K562 (cell line): ENCODE data around the gene RASL12. TPM values are rescaled to one million over a fixed set of nuclear protein-coding genes. Genes with fewer than 3 reads are reported as not detected.

Source experiments
- ATAC-seq: fragments of 200-7000 bp; cut with Tn5 transposase; 3 replicates; pipeline ENCODE4 v1.9.1; 2020; ENCODE audit warnings: moderate library complexity
- BruUV-seq: library from RNA; stranded (reverse); fragments of 400-500 nt; replicated peaks from 2 replicates; lab custom pipeline; 2021; lab: Mats Ljungman, UMichigan
- CTCF ChIA-PET: fragments of 300-600 bp; formaldehyde crosslinking; extraction: SDS; loops from one replicate; lab custom pipeline; 2021; ENCODE audit warnings: low intra/inter-chr PET ratio; lab: Yijun Ruan, JAX
- POLR2A ChIA-PET: fragments of 300-600, 350-650 bp; sonication (Branson Sonifier 250); formaldehyde crosslinking; extraction: SDS; loops from one replicate; lab custom pipeline; 2021; ENCODE audit warnings: antibody characterized with exemption, inconsistent platforms; lab: Yijun Ruan, JAX
- DNase-seq, 4 experiments: peaks; one replicate each; pipeline versions ENCODE4 v3.0.0 to v3.0.0-alpha.2; 2011 to 2018; ENCODE audit warnings: low spot score in 3 of 4, mixed read lengths in 3 of 4; ENCODE audit errors: extremely low read depth in 1 of 4
- FAIRE-seq: peaks from 2 replicates; lab custom pipeline; 2011; peaks lifted over from hg19 to GRCh38; lab: Jason Lieb, UNC
- H2AFZ ChIP-seq: 2 replicates; pipeline ENCODE4 v1.6.0; 2011; ENCODE audit warnings: low read depth, low read length, control low read depth, inconsistent platforms
- H3K27ac ChIP-seq: fragments of 200-600 bp; 3 replicates; pipeline ENCODE4 v1.8.0; 2011; ENCODE audit warnings: low read depth, mild to moderate bottlenecking, control low read depth, inconsistent platforms, low read length, moderate library complexity, mixed read lengths; ENCODE audit errors: extremely low read depth
- H3K27me3 ChIP-seq, 2 experiments: fragments of 300-600 bp in 1 of 2; 2 replicates in 1 of 2; 3 replicates in 1 of 2; pipeline versions ENCODE4 v1.6.0 to v1.8.0; 2011; ENCODE audit warnings: inconsistent platforms in 2 of 2, low read length in 2 of 2, mild to moderate bottlenecking in 1 of 2, mixed read lengths in 1 of 2, moderate library complexity in 1 of 2; ENCODE audit not compliant: control insufficient read depth in 2 of 2, insufficient read depth in 2 of 2
- H3K36me3 ChIP-seq: fragments of 300-600 bp; 3 replicates; pipeline ENCODE4 v1.8.0; 2011; ENCODE audit warnings: mild to moderate bottlenecking, low read length, inconsistent platforms; ENCODE audit not compliant: control insufficient read depth, insufficient read depth
- H3K4me1 ChIP-seq, 2 experiments: fragments of 200-600 bp in 1 of 2; replicated peaks in 1 of 2; 2 replicates in 1 of 2; 3 replicates in 1 of 2; pipeline versions ENCODE4 v1.5.1 to v1.8.0; 2011; ENCODE audit warnings: inconsistent platforms in 2 of 2, low read length in 2 of 2, mild to moderate bottlenecking in 1 of 2, mixed read lengths in 1 of 2, moderate library complexity in 1 of 2; ENCODE audit not compliant: control insufficient read depth in 2 of 2, insufficient read depth in 2 of 2
- H3K4me2 ChIP-seq: 2 replicates; pipeline ENCODE4 v1.6.1; 2011; ENCODE audit warnings: low read length, control low read depth, inconsistent platforms, mixed read lengths; ENCODE audit not compliant: insufficient read depth
- H3K4me3 ChIP-seq: fragments of 200-600 bp; sonication (generic), shearing (Covaris generic); 2 replicates; pipeline ENCODE4 v1.5.1; 2016; ENCODE audit warnings: control low read depth, inconsistent platforms
- H3K79me2 ChIP-seq: fragments of 200-600 bp; 3 replicates; pipeline ENCODE4 v1.8.0; 2011; ENCODE audit warnings: low read length, inconsistent platforms; ENCODE audit not compliant: control insufficient read depth, insufficient read depth
- H3K9ac ChIP-seq, 2 experiments: 2 replicates each; pipeline versions ENCODE4 v1.6.0 to v1.6.1; 2011; ENCODE audit warnings: low read depth in 2 of 2, low read length in 2 of 2, control low read depth in 1 of 2, inconsistent platforms in 1 of 2, mild to moderate bottlenecking in 1 of 2, mixed read lengths in 1 of 2; ENCODE audit not compliant: insufficient read depth in 1 of 2
- H3K9me1 ChIP-seq: one replicate; pipeline ENCODE4 v1.6.0; 2011; ENCODE audit warnings: inconsistent platforms, mild to moderate bottlenecking, low read length, moderate library complexity; ENCODE audit not compliant: control insufficient read depth, insufficient read depth
- H3K9me3 ChIP-seq: replicated peaks from 2 replicates; pipeline ENCODE4 v1.5.1; 2011; ENCODE audit warnings: low read depth, low read length, inconsistent platforms; ENCODE audit not compliant: control insufficient read depth, insufficient read depth
- H4K20me1 ChIP-seq: replicated peaks from 2 replicates; pipeline ENCODE4 v1.6.1; 2011; ENCODE audit warnings: low read length, inconsistent platforms, mixed read lengths; ENCODE audit not compliant: control insufficient read depth, insufficient read depth
- NCOA2 ChIP-seq, 2 experiments: fragments of 450-650 bp; IDR thresholded peaks; 2 replicates each; pipeline ENCODE4 v1.6.1; 2018; ENCODE audit warnings: mild to moderate bottlenecking in 2 of 2, moderate library complexity in 1 of 2; ENCODE audit not compliant: partially characterized antibody in 2 of 2
- SIN3B ChIP-seq: fragments of 450-650 bp; IDR thresholded peaks from 2 replicates; pipeline ENCODE4 v1.6.1; 2017; ENCODE audit warnings: low read depth, mild to moderate bottlenecking, moderate library complexity
- WGBS: fragments of 100-300 bp; shearing (Covaris generic); methylation state at CpG from one replicate; pipeline ENCODE4 v1.1.6; 2016; ENCODE audit warnings: low coverage, mixed read lengths; ENCODE audit not compliant: insufficient coverage; ENCODE audit errors: missing lambda C conversion rate; 5-methylcytosine and 5-hydroxymethylcytosine counted together
- in situ Hi-C: fragments of 300-500 bp; cut with MboI; formaldehyde crosslinking; loops from 4 replicates; pipeline ENCODE4 v1.15.0; 2018; ENCODE audit warnings: inconsistent platforms, mixed read lengths
- intact Hi-C: fragments of 100-400 bp; cut with micrococcal nuclease; formaldehyde crosslinking; loops from 2 replicates; pipeline ENCODE4 v1.14.2; 2022
- polyA plus RNA-seq, 8 experiments: library from polyadenylated mRNA; depleted of rRNA in 4 of 8; stranded (reverse) in 5 of 8; unstranded in 3 of 8; fragments of >200 nt; fragmentation: Nextera tagmentation in 2 of 8; fragmentation: Illumina TruSeq in 1 of 8; extraction: Ambion mirVana in 2 of 8; extraction: Trizol in 1 of 8; gene quantifications; 2 replicates each; pipeline versions ENCODE4 v1.2.1 to v1.2.3, GENCODE V29; 2011 to 2014; ENCODE audit warnings: inconsistent platforms in 1 of 8, missing spikeins in 1 of 8
- total RNA-seq, 7 experiments: library from RNA; depleted of rRNA in 6 of 7; stranded (reverse); fragments of >200 nt in 6 of 7; fragmentation: Illumina TruSeq in 2 of 7; extraction: Trizol in 2 of 7; gene quantifications; 2 replicates each; pipeline versions ENCODE4 v1.2.1 to v1.2.3, GENCODE V29; 2011 to 2021; ENCODE audit warnings: low replicate concordance in 1 of 7

Gene RASL12
- total and polyA plus RNA-seq, 9 of the 15 experiments (the other 6 are each of a cell fraction or from before 2014, with no cell fraction given): not detected

GRCh38 chr15:65055201-65055870, 12.5 kb downstream of the RASL12 start:
- ChIA-PET POLR2A (interaction anchor here (0.6 to 1.5 kb wide), 5 partner anchors 11 to 250 kb away, joined by 3 to 7 read pairs (median 3); partner anchors contain the start of genes RNU5B-1 and SLC51B), CTCF (interaction anchor here (0.5 to 2.1 kb wide), 6 partner anchors 22 to 333 kb away, joined by 3 to 11 read pairs (median 3); no protein-coding TSS in a partner anchor)
- Histone ChIP-seq H3K9ac (0 out of 4 replicates have a peak overlapping the region, but pooled peaks of 1 of the 2 experiments have one; percentile 31), H3K79me2 (no peaks in the 10 kb centered on the region), H3K36me3 (no peaks in the 10 kb centered on the region), H3K27ac (no peak overlapping the region), H3K4me3 (no peak overlapping the region), H4K20me1 (no peaks in the 10 kb centered on the region; the same call in 1 of the 2 replicates), H3K9me1 (no peaks in the 10 kb centered on the region), H3K9me3 (no peaks in the 10 kb centered on the region), H2AFZ (no peak overlapping the region), H3K4me2 (no peak overlapping the region), H3K27me3 (peaks cover 0 to 16% of the 10 kb centered on the region in 2 experiments; a peak in 3 of 5 replicates), H3K4me1 (peaks cover 0 to 6% of the 10 kb centered on the region in 2 experiments; a peak in 1 of 5 replicates)
- in situ Hi-C loops: loop anchor here (10.0 kb wide), 2 partner anchors 239 to 329 kb away; partner anchors contain the start of gene RNU5A-1
- intact Hi-C loops: no loop called here
- ATAC-seq (no peak; the same call in 2 of the 3 replicates), FAIRE-seq (no peak), DNase-seq (no peak)
- no peak for TF ChIP-seq NCOA2 (IDR thresholded peaks at IDR 0.05; ENCODE audit: partially characterized antibody in 2 of 2)
- no peak for TF ChIP-seq SIN3B
- no TSS peak for BruUV-seq
- WGBS: 18% methylated on average over 6 of the region's 6 CpGs
